Right ventricle myocardium inferior (tissue), 1 donor: ENCODE data around the gene DGLUCY. TPM values are rescaled to one million over a fixed set of nuclear protein-coding genes. Genes with fewer than 3 reads are reported as not detected.
A peak's percentile ranks its signal among the peaks of the same experiment; 100 is the strongest.
"Not testable (repeated sequence)": the region's sequence is repeated elsewhere in the genome, so short reads cannot be mapped to it uniquely, and the experiment has no call there.

Experiments used
- ATAC-seq: fragments of 200-7000 bp; cut with Tn5 transposase; one replicate; pipeline ENCODE4 v1.9.1; 2020; ENCODE audit warnings: mild to moderate bottlenecking, moderate library complexity
- DNase-seq: peaks from one replicate; pipeline ENCODE4 v3.0.0; 2021; ENCODE audit errors: missing footprints
- intact Hi-C: fragments of 100-400 bp; cut with DNase I; formaldehyde crosslinking; loops from one replicate; pipeline ENCODE4 v1.11.0; 2022
- total RNA-seq: library from RNA; stranded (reverse); fragmentation: NEBNext Ultra II Directional; extraction: Animal tissue kit (Norgen Biotek cat#: 25700); gene quantifications from one replicate; pipeline ENCODE4 v1.2.1, GENCODE V29; 2021
- donor health status: DM: no; HTN: yes; CAD: no; lungs with severe emphysema.

The DGLUCY gene
- total RNA-seq, 1 donor from 2014 or later, result 202 TPM

DNA sequence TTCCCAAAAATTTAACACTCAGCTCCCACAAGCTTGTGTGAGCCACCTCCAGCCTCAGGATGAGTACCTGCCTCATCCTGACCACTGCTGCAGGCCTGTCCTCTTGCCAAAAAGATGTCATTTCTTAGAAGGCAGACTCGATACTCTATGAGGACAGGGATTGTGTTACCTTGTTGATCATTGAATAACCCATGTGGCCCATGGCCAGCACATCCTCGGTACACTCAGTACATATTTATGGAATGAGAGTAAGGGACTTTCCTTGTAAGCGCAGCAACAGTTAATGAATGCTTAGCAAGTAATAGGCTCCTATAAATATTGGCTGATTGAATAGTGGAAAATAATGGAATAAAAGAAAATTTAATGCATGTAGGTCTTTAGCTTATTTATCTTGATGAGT, 15.3 kb upstream of the DGLUCY start:
- intact Hi-C loops, result no loop called here
- DNase-seq, result no peak
- ATAC-seq, result no peak

GRCh38 chr14:91100102-91100501, 13.8 kb upstream of the DGLUCY start:
- DNase-seq, result no peak

DNA sequence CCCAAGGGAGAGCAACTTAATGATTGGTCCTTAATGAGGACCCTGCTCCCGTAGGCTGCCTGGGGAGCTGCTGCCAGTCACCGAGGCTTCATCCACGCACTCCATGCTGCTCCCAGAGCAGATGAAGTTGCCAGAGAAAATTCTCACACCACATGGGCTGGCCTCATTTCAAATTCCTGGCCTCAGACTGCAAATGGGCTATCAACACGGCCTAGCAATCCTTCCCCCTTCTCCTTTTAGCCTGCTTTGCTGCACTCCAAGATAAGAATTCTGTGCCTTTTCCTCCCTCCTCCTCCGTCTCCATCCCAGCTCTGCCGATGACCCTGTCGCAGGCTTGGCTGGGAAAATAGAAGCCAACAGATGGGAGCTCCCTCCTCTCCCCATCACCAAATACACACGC, 10.8 kb upstream of the DGLUCY start:
- intact Hi-C loops, result no loop called here
- ATAC-seq (peak; percentile 56), DNase-seq (no peak)

More at GRCh38 chr14:91100102-91100501, 13.8 kb upstream of the DGLUCY start:
- no peak for ATAC-seq
- intact Hi-C loops, result no loop called here

DNA sequence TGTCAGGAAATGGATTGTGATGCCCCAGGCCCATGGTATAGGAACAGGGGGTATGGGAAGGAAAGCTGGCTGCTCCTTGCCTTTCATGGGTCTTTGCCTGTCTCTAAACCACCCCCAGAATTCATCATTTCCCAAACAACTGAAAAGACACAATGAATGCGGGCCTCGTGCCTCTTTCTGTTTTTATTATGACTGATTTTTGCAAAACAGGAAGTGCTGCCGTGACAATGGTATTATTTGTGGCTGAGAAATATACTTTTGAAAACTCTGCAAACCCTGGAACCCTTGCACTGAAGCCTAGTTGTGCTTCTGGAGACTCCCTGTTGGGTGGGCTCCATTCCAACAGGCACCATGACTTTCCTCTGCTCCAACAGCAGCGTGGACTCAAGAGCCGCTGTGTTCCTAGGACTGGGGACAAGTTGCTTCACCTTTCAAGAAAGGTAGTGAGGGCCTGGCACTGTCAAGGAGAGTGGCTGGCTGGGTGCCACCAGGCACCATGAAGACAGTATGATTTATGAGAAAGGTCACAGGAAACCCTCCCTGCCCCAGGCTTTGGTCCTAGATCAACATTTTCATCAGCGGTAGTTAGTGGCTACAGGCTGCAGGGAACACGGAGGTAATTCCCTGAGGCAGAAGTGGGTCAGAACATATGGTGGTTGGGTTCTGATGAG, 4.8 kb upstream of the DGLUCY start:
- intact Hi-C loops, result no loop called here
- ATAC-seq (no peak), DNase-seq (no peak)

GRCh38 chr14:91111443-91111842, 2.4 kb upstream of the DGLUCY start:
- intact Hi-C loops, result no loop called here
- no peak for DNase-seq
- ATAC-seq, result no peak

- DNase-seq (no peak), ATAC-seq (no peak)
- intact Hi-C loops, result no loop called here
Observed at GRCh38 chr14:91112194-91112593, 1.7 kb upstream of the DGLUCY start.

DNA sequence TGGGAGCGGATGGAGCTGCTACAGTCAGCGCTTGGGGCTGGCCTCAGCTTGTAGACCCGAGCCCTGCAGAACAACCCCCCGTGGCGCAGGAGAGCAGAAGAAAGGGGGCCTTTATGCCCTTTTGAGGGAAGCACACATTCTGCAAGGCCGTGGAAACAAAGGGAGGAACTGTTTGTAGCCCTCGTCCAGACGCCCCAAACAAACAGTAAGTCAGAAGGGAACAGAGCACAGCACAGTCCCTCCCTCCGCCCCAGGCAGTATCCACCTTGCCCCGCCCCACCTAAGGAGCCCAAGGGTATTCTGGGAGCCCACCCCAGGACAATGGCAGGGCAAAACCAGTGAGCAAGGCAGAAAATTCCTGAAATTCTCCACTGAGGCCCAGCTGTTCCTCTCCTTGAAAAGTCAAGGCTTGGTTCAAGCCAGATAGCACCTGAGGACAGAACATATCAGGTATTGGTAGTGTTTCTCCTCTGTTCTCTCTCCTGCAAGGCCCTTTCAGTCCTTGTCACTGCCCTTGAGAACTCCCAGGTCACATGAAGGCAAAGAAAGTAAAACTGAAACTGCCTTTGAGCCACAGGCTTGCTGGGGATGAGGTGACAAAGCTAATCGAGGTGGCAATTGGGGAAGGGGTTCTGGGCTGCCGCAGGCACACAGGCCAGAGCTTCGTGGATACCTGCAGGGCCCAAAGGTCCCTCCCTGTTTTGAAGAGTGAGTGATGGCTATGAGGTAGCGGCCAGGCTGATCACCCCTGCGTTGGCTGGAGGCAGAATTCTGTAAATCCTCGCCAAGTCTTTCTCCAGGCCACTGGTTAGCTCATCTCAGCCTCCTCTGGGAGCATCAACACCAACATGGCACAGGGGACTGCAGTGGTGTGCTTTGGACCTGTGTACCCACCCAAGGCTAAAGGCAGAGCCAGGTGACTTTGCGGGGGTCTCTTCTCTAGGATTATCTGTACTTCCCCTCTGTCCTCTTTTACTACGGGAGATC, 499 bp downstream of the DGLUCY start:
- DNase-seq (peak; percentile 50), ATAC-seq (peak; percentile 79)
- intact Hi-C loops, result loop anchor here (1.0 to 2.0 kb wide), 2 partner anchors 54 to 58 kb away; partner anchors contain the start of gene RPS6KA5

- ATAC-seq (no peak), DNase-seq (no peak)
- intact Hi-C loops, result loop anchor here (2.0 kb wide), 1 partner anchor 55 kb away; the partner anchor contains the start of gene RPS6KA5
Observed at GRCh38 chr14:91115986-91116770, 2.3 kb downstream of the DGLUCY start.

DNA sequence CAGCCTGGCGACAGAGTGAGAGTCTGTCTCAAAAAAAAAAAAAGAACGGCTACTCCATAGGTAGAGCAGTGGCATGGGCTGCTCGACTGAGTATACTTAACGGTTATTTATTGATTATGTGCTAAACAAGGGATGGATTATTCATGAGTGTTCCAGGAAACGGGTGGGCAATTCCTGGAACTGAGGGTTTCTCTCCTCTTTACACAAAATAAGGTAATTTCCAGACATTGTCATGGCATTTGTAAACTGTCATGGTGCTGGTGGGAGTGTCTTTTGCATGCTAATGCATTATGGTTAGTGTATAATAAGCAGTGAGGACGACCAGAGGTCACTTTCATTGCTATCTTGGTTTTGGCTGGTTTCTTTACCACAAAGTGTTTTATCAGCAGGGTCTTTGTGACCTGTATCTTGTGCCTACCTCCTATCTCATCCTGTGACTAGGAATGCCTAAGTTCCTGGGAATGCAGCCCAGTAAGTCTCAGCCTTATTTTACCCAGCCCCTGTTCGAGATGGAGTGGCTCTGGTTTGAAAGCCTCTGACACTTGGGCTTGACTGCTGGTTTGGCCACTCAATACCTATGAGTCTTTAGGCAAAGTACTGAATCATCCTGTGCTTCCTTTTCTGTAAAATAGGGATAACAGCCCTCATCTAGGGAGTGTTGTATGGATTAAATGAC, 3.2 kb downstream of the DGLUCY start:
- ATAC-seq, result no peak
- no peak for DNase-seq
- intact Hi-C loops, result no loop called here

DNA sequence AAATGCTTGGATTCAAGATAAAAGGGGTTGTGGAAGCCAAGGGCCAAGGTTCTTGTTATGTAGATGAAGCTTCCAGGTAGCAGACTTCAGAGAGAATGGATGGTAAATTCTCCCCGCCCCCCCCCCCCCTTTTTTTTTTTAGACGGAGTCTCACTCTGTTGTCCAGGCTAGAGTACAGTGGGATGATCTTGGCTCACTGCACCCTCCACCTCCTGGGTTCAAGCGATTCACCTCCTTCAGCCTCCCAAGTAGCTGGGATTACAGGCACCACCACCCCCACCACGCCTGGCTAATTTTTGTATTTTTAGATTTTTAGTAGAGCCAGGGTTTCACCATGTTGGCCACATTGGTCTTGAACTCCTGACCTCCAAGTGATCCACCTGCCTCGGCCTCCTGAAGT, 4.1 kb downstream of the DGLUCY start:
- no peak for ATAC-seq
- peak; percentile 9 for DNase-seq
- intact Hi-C loops, result no loop called here

DNA sequence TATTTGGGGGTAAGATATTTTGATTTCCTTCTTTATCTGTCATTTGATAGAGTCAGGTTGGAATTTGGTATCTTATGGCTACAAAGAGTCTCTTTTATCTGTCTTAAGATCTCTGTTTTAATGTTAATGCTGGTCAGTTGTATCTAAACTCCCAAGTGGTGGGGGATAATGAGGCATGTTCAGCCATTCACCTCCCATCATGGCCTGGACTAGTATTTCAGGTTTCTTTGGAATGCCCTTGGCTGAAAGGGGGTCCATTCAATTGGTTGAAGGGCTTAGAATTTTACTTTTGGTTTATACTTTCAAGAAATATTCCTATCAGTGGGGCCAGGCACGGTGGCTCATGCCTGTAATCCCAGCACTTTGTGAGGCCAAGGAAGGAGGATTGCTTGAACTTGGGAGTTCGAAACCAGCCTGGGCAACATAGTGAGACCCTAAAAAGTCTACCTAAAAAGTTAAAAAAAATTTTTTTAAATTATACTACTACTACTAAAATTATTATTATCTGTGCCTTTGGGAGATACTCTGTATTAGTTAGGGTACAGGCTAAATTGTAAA, 4.7 kb downstream of the DGLUCY start:
- ATAC-seq (no peak), DNase-seq (no peak)
- intact Hi-C loops, result no loop called here

GRCh38 chr14:91119556-91120311, 5.9 kb downstream of the DGLUCY start:
- intact Hi-C loops, result no loop called here
- ATAC-seq (no peak), DNase-seq (no peak)

DNA sequence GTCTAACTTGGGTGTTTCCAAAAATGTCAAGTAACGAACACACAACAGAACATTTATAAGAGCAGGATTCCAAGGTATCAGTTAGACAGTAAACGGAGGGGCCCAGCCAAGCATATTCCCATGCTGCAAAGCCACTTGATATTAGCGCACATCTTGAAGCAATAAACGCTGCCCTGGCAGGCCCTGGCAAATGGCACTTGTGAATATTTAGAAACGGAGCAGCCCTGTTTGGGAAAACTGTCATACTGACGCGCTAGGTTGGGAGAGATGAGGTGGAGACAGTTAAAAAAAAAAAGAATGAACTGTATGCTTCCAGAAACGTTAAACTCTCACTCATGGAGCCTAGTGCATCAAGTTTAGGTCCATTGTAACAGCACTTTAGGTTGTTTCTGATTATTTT, 9.3 kb downstream of the DGLUCY start:
- no peak for ATAC-seq
- intact Hi-C loops, result no loop called here
- DNase-seq, result no peak

DNA sequence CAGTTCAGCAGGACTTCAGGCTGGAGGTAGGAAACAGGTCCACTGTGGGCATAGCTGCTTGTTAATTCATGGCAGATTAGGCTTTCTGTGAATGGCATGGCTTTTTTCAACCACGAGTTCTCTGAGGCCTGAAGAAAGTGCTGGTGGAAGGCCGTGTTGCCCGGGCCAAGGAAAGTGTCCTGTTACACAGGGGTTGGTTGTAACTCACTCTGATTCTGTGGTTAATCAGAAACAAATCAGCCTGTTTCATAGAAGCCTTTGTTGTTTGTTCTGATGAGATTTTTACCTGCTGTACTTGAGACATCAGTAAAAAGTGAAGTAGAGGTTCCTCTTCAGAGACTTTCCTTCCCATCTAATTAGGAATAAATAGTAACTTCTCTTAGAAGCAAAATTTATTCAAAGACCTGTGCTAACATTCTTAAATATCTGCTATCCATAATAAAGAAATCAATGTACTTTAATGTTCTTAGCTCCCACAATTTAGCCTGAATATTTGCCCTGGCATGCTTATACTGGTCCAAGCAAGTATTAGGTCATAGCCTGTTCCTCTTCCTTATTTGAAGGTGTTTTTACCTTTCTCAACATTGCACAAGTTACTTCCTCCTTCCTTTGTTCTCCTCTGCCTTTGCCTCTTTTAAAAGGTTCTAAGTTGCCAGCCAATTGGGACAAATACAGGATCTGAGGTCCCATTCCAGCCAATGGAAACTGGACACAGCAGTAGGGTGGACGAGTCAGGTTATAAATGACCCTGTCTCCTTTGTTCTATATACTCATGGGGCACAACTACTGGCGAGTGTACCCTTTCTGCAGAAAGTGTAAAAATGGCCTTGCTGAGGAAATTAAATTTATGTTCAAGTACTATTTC, 10.8 kb downstream of the DGLUCY start:
- DNase-seq, ATAC-seq, intact Hi-C loops: not testable (repeated sequence)

GRCh38 chr14:91125271-91125660, 11.4 kb downstream of the DGLUCY start:
- DNase-seq, result no peak
- ATAC-seq, result peak; percentile 32
- intact Hi-C loops, result no loop called here

DNA sequence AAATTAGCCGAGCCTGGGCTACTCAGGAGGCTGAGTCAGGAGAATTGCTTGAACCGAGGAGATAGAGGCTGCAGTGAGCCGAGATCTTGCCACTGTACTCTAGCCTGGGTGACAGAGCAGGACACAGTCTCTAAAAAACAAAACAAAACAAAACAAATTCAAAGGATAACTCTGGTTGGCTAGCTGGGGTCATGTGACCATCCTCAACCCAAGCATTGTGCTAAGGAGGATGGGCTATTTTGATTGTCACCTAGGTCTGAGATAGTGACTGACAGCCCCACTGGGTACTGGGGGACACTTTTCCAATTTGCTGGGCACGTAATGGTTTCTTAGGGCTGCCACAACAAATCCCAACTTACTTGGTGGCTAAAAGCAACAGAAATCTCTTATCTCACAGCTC, 11.9 kb downstream of the DGLUCY start:
- ATAC-seq (peak; percentile 33), DNase-seq (no peak)
- intact Hi-C loops, result no loop called here

DNA sequence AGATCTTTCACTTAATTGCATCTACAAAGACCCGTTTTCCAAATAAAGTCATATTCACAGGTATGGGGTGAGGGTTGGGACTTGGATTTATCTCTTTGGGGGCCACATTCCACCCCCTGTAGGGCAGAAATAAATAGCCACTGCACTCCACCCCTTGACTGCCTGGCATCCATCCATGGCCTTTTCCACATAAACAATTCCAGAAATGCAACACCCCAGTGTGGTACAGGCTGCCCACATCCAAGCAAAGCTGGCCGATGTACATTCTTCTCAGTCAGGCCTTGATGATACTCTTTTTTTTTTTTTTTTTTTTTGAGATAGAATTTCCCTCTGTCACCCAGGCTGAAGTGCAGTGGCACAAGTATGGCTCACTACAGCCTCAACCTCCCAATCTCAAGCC, 12.9 kb downstream of the DGLUCY start:
- no peak for DNase-seq
- peak; percentile 67 for ATAC-seq
- intact Hi-C loops, result no loop called here
